SU-DHL-6 (cell line): ENCODE measurements around the gene C11orf87.

Experiments
- H2AFZ ChIP-seq: fragments of 200-600 bp; sonication (generic); 2 replicates; pipeline ENCODE4 v1.6.1; 2014; ENCODE audit warnings: low read depth, mild to moderate bottlenecking, moderate library complexity, mixed read lengths, antibody characterized with exemption, low read length; ENCODE audit not compliant: severe bottlenecking
- H3F3A ChIP-seq: fragments of 200-600 bp; shearing (Covaris generic); 2 replicates; pipeline ENCODE4 v1.6.0; 2016; ENCODE audit warnings: antibody characterized with exemption, mild to moderate bottlenecking; ENCODE audit not compliant: insufficient read depth
- H3K27ac ChIP-seq: fragments of 200-600 bp; sonication (generic); 2 replicates; pipeline ENCODE4 v1.5.1; 2016; ENCODE audit warnings: low read depth, mild to moderate bottlenecking, low read length, moderate library complexity, mixed read lengths
- H3K27me3 ChIP-seq: fragments of 200-600 bp; sonication (generic), shearing (Covaris generic); 2 replicates; pipeline ENCODE4 v1.6.0; 2014; ENCODE audit warnings: mild to moderate bottlenecking, low read length
- H3K36me3 ChIP-seq: fragments of 200-600 bp; sonication (generic); 2 replicates; pipeline ENCODE4 v1.6.1; 2014; ENCODE audit warnings: mild to moderate bottlenecking, low read length, mixed read lengths
- H3K4me2 ChIP-seq: fragments of 300-600, 200-600 bp; shearing (Covaris generic), sonication (generic); 2 replicates; pipeline ENCODE4 v1.6.0; 2014; ENCODE audit warnings: low read length, low read depth, mild to moderate bottlenecking; ENCODE audit not compliant: poor library complexity, severe bottlenecking
- H3K4me3 ChIP-seq: fragments of 200-600 bp; sonication (generic); 2 replicates; pipeline ENCODE4 v1.5.1; 2014; ENCODE audit warnings: antibody characterized with exemption, low read length, mild to moderate bottlenecking, mixed read lengths; ENCODE audit not compliant: insufficient read depth, poor library complexity, severe bottlenecking
- H3K79me2 ChIP-seq: fragments of 200-600 bp; sonication (generic); 2 replicates; pipeline ENCODE4 v1.6.1; 2014; ENCODE audit warnings: mild to moderate bottlenecking, low read length, moderate library complexity; ENCODE audit not compliant: insufficient read depth
- H3K9ac ChIP-seq: fragments of 200-600 bp; sonication (generic); 2 replicates; pipeline ENCODE4 v1.7.0; 2014; ENCODE audit warnings: mild to moderate bottlenecking, low read length
- H3K9me2 ChIP-seq: fragments of 200-600 bp; sonication (generic); replicated peaks from 2 replicates; pipeline ENCODE4 v1.6.1; 2014; ENCODE audit warnings: low read length; ENCODE audit not compliant: insufficient read depth
- H3K9me3 ChIP-seq: fragments of 200-600 bp; sonication (generic); 2 replicates; pipeline ENCODE4 v1.6.1; 2014; ENCODE audit warnings: low read length, mixed read lengths; ENCODE audit not compliant: insufficient read depth
- H4K20me1 ChIP-seq: fragments of 200-600 bp; sonication (generic); 2 replicates; pipeline ENCODE4 v1.6.1; 2014; ENCODE audit warnings: low read depth, mild to moderate bottlenecking, antibody characterized with exemption, low read length, moderate library complexity, mixed read lengths
- EZH2phosphoT487 ChIP-seq: fragments of 200-600 bp; sonication (generic), shearing (Covaris generic); conservative IDR thresholded peaks from 2 replicates; pipeline ENCODE4 v1.6.1; 2018; ENCODE audit warnings: mild to moderate bottlenecking, antibody characterized with exemption, low read length, moderate library complexity, mixed read lengths
- TF ChIP-seq, protein P1 (sequence below): fragments of 200-600 bp; sonication (generic); IDR thresholded peaks from one replicate; pipeline ENCODE4 v1.5.1; 2017; ENCODE audit warnings: antibody characterized with exemption, mild to moderate bottlenecking, low read length, moderate library complexity; ENCODE audit not compliant: insufficient read depth, poor library complexity, severe bottlenecking

The C11orf87 gene

DNA sequence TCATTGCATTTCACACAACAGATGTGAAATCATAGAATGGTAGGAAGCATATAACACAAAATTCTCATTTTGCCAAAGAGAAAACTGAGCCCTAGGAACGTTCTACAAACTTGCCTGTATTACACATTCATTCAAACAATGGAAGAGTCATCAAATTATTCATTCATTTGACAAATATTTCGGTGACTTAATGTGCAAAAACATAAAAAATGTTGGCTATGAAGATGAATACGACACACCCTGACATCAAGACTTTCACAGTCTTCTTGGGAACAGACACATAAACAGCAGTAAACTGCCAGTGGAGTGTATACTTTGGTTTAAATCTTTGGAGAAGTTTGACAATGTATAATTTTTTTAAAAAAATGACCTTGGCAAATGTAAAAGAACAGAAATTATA lies 20.4 kb upstream of the C11orf87 start:
- TF ChIP-seq, protein P1, sequence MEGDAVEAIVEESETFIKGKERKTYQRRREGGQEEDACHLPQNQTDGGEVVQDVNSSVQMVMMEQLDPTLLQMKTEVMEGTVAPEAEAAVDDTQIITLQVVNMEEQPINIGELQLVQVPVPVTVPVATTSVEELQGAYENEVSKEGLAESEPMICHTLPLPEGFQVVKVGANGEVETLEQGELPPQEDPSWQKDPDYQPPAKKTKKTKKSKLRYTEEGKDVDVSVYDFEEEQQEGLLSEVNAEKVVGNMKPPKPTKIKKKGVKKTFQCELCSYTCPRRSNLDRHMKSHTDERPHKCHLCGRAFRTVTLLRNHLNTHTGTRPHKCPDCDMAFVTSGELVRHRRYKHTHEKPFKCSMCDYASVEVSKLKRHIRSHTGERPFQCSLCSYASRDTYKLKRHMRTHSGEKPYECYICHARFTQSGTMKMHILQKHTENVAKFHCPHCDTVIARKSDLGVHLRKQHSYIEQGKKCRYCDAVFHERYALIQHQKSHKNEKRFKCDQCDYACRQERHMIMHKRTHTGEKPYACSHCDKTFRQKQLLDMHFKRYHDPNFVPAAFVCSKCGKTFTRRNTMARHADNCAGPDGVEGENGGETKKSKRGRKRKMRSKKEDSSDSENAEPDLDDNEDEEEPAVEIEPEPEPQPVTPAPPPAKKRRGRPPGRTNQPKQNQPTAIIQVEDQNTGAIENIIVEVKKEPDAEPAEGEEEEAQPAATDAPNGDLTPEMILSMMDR = no peak
- TF ChIP-seq EZH2phosphoT487 = no peak
- H3K9ac ChIP-seq = no peak overlapping the region
- H3F3A ChIP-seq = no peaks in the 10 kb centered on the region
- H3K27me3 ChIP-seq = no peaks in the 10 kb centered on the region
- H3K4me3 ChIP-seq = no peak overlapping the region
- no peak overlapping the region for H3K4me2 ChIP-seq
- H3K27ac ChIP-seq = no peak overlapping the region
- H3K79me2 ChIP-seq = no peaks in the 10 kb centered on the region
- H3K9me2 ChIP-seq = no peaks in the 10 kb centered on the region
- no peak overlapping the region for H2AFZ ChIP-seq
- H4K20me1 ChIP-seq = no peaks in the 10 kb centered on the region
- no peaks in the 10 kb centered on the region for H3K9me3 ChIP-seq
- no peaks in the 10 kb centered on the region for H3K36me3 ChIP-seq

DNA sequence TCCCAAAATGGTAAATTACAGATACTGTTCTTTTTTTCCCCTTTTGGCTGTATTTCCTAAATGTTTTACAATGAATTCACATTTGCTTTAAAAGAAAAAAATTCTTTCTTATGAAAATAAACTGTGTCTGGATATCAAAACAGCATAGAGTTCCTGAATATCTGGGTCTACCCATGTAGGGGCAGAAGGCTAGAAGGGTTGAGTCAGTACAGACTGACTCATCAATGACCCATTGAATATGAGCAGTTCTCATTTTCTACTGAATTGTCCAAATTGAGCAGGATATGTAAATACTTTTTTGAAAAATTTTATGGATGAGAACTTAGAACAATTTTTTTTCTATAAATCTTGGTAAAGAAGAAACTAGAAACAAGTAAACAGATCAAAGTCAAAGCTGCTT lies 16.3 kb upstream of the C11orf87 start:
- no peak for TF ChIP-seq EZH2phosphoT487
- TF ChIP-seq, protein P1 = no peak
- H3K9me3 ChIP-seq = no peaks in the 10 kb centered on the region
- no peak overlapping the region for H3K27ac ChIP-seq
- no peaks in the 10 kb centered on the region for H4K20me1 ChIP-seq
- H2AFZ ChIP-seq = no peak overlapping the region
- no peak overlapping the region for H3K9ac ChIP-seq
- H3K36me3 ChIP-seq = no peaks in the 10 kb centered on the region
- H3F3A ChIP-seq = no peaks in the 10 kb centered on the region
- no peaks in the 10 kb centered on the region for H3K27me3 ChIP-seq
- H3K9me2 ChIP-seq = no peaks in the 10 kb centered on the region
- no peak overlapping the region for H3K4me3 ChIP-seq
- H3K79me2 ChIP-seq = no peaks in the 10 kb centered on the region
- no peak overlapping the region for H3K4me2 ChIP-seq

DNA sequence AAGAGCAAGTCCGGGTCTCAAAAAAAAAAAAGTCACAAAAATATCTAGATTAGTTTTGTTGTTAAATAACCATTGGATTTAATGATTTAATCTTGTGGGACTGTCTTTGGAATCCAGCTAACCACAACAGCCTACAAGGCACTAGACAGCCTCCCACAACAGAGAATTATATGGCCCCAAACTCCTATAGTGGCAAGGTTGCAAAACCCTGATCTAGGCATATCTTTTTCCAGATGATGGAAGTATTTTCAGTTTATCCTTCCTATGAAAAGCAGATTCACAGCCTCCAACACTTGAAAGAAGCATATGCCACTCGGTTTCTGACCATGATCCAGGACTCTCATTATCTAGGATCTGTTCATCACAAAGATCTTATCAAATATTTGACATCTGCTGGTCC lies 5.4 kb upstream of the C11orf87 start:
- no peak for TF ChIP-seq EZH2phosphoT487
- TF ChIP-seq, protein P1 = no peak
- H3K9me3 ChIP-seq = no peaks in the 10 kb centered on the region
- H4K20me1 ChIP-seq = no peaks in the 10 kb centered on the region
- H3K9ac ChIP-seq = no peak overlapping the region
- no peaks in the 10 kb centered on the region for H3F3A ChIP-seq
- no peak overlapping the region for H3K4me2 ChIP-seq
- H2AFZ ChIP-seq = no peak overlapping the region
- H3K4me3 ChIP-seq = no peak overlapping the region
- no peaks in the 10 kb centered on the region for H3K36me3 ChIP-seq
- no peaks in the 10 kb centered on the region for H3K9me2 ChIP-seq
- H3K27me3 ChIP-seq = no peaks in the 10 kb centered on the region
- H3K27ac ChIP-seq = no peak overlapping the region
- no peaks in the 10 kb centered on the region for H3K79me2 ChIP-seq
